GM20000 (cell line): ENCODE data around the gene OVOL2.

Experiments used
- DNase-seq: peaks from one replicate; pipeline ENCODE4 v3.0.0; 2012; ENCODE audit warnings: low spot score
- CTCF ChIP-seq: IDR thresholded peaks from 2 replicates; pipeline ENCODE4 v1.5.1; 2012; ENCODE audit warnings: mild to moderate bottlenecking, control low read depth; ENCODE audit errors: extremely low read depth, missing control alignments

The OVOL2 gene

GRCh38 chr20:18072532-18072931, 14.8 kb upstream of the OVOL2 start:
- DNase-seq: no peak
- no peak for TF ChIP-seq CTCF

- DNase-seq: no peak
- TF ChIP-seq CTCF: no peak
Observed at GRCh38 chr20:18066421-18067333, 9.0 kb upstream of the OVOL2 start.

- TF ChIP-seq CTCF: no peak
- DNase-seq: no peak
Observed at GRCh38 chr20:18063676-18064075, 6.0 kb upstream of the OVOL2 start.

GRCh38 chr20:18059603-18060002, 1.9 kb upstream of the OVOL2 start:
- no peak for DNase-seq
- no peak for TF ChIP-seq CTCF

- no peak for DNase-seq
- TF ChIP-seq CTCF: no peak
Observed at GRCh38 chr20:18058661-18059467, 1.1 kb upstream of the OVOL2 start.

GRCh38 chr20:18057994-18058349, 256 bp upstream of the OVOL2 start:
- DNase-seq: no peak
- TF ChIP-seq CTCF: no peak
